ENCODE results near the gene PALLD.

The PALLD gene

DNA sequence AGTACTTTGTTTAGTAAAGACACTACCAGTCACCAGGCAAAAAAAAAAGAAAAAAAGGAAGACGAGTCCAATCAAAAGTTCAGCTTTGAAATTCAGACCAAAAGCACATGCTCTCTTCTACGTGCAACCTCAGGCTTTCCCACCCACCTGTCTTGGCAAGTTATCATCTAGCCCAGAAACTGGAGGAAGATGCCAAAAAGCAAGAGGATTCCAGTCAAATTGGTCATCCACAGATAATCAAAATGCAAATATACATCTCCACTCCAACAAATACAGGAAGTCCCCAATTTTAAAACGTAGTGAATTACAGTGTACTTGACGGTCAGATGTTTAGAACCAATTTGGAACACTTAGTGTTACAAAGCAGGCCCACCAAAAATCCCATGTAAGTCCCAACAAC is 96.5 kb downstream of the PALLD start:
- Mint-ChIP-seq H3K9me3 (no peaks in the 10 kb centered on the region), H3K4me3 (no peak overlapping the region), H3K27me3 (ENCODE audit: low read depth) (peaks cover 4% of the 10 kb centered on the region), H3K36me3 (ENCODE audit: low read depth) (no peaks in the 10 kb centered on the region), H3K4me1 (ENCODE audit: low read depth) (no peaks in the 10 kb centered on the region), H3K27ac (no peak overlapping the region)

DNA sequence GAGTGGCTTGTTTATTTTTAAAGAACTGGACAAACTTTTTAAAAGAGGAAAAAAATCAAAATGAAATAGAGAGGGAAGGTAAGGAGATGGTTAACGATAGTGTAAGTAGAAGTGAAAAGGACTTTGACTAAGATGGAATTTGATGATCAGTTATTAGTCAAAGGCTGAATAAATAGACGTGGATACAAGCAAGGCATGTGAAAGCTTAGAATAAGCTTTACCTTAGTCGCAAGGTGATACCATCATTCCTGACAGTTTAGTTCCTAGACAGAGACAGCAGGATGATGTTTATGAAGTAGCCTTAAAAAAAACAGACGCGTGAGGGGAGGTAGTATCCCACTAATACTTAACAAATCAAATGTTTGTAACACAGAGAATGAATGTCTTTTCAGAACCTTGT is 97.3 kb downstream of the PALLD start:
- no peaks in the 10 kb centered on the region for H3K9me3 Mint-ChIP-seq
- H3K4me1 Mint-ChIP-seq (ENCODE audit: low read depth): no peaks in the 10 kb centered on the region
- H3K27ac Mint-ChIP-seq: no peak overlapping the region
- peaks cover 4% of the 10 kb centered on the region for H3K27me3 Mint-ChIP-seq (ENCODE audit: low read depth)
- no peaks in the 10 kb centered on the region for H3K36me3 Mint-ChIP-seq (ENCODE audit: low read depth)
- H3K4me3 Mint-ChIP-seq: no peak overlapping the region

DNA sequence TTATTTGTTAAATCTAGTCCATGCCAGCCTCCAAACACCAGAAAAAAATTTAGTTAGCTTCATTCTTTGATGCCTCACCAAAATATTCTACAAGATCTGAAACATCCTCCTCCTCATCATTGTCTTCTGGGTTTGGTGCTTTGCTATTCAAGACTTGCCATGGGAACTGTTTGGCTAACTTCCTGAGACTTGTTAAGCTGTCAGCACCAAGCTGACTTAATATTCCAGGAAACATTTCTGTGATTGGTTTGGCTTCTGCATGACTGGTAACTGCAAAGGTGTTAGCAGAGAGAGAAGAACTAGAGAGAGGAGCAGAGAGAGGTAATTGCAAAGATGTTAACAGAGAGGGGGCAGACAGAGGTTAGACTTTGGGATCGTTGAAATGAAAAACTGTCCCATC is 101.3 kb downstream of the PALLD start:
- Mint-ChIP-seq H3K4me1 (ENCODE audit: low read depth) (no peaks in the 10 kb centered on the region), H3K9me3 (no peaks in the 10 kb centered on the region), H3K27me3 (ENCODE audit: low read depth) (peaks cover 2% of the 10 kb centered on the region), H3K27ac (no peak overlapping the region), H3K4me3 (no peak overlapping the region), H3K36me3 (ENCODE audit: low read depth) (no peaks in the 10 kb centered on the region)

DNA sequence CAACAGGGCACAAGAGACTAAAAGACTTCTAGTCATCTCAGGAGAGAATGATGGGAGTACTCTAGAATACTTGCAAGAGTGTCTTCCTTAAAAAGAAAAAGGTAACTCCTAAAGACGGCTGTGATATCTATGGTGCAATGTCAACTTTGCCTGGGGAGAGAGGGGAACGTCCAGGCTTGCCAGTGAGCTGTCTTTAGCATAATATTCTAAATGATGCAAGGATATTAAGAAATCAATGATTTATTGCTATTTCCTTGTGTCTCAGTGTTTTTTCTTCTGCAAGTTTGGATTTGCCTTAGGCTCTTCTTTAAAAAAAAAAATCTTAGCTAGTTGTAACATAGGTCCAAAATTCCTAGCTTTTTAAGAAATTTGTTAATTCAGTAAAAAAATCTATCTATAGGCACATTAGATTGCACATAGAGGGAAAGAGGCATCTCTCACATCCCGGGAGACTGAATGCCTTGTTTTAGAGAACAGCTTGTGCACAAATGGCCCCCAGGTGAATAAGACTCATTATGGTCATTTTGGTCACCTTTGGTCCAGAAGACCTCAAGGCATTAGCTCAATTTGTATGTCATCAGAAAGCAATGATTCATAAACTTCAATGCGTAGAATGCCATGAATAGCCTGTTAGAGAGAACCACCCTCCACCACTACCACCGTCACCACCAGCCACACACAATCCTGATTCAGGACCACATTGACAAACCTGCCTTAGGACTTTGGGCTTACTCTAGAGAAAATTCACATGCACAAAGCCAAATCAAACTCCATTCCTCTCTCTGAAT is 104.1 kb downstream of the PALLD start:
- H3K4me3 Mint-ChIP-seq: no peak overlapping the region
- H3K27ac Mint-ChIP-seq: no peak overlapping the region
- H3K9me3 Mint-ChIP-seq: no peaks in the 10 kb centered on the region

DNA sequence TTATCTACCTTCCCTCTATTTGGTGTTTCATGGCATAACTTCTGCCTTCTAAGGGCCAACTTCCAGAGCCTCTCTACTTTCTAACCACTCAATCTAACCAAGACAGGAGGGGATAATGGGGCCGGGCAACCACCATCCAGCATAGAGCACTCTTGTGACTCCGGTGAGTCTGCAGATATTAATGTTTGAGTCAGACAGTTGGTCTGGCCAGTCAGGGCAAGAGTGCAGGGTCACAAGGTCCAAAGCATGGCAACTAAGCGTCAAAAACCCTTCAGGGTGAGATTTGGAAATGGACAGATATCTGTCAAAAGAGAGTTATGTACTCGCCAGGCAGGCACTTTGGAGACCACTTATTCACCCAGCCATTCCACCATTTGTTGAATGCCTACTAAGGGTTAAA is 105.0 kb downstream of the PALLD start:
- no peaks in the 10 kb centered on the region for H3K4me1 Mint-ChIP-seq (ENCODE audit: low read depth)
- no peaks in the 10 kb centered on the region for H3K27me3 Mint-ChIP-seq (ENCODE audit: low read depth)
- no peak overlapping the region for H3K27ac Mint-ChIP-seq
- no peaks in the 10 kb centered on the region for H3K9me3 Mint-ChIP-seq
- no peaks in the 10 kb centered on the region for H3K36me3 Mint-ChIP-seq (ENCODE audit: low read depth)
- no peak overlapping the region for H3K4me3 Mint-ChIP-seq

More for the DNA sequence above, 104.1 kb downstream of the PALLD start:
- no peaks in the 10 kb centered on the region for H3K36me3 Mint-ChIP-seq (ENCODE audit: low read depth)
- H3K4me1 Mint-ChIP-seq (ENCODE audit: low read depth): no peaks in the 10 kb centered on the region
- no peaks in the 10 kb centered on the region for H3K27me3 Mint-ChIP-seq (ENCODE audit: low read depth)

DNA sequence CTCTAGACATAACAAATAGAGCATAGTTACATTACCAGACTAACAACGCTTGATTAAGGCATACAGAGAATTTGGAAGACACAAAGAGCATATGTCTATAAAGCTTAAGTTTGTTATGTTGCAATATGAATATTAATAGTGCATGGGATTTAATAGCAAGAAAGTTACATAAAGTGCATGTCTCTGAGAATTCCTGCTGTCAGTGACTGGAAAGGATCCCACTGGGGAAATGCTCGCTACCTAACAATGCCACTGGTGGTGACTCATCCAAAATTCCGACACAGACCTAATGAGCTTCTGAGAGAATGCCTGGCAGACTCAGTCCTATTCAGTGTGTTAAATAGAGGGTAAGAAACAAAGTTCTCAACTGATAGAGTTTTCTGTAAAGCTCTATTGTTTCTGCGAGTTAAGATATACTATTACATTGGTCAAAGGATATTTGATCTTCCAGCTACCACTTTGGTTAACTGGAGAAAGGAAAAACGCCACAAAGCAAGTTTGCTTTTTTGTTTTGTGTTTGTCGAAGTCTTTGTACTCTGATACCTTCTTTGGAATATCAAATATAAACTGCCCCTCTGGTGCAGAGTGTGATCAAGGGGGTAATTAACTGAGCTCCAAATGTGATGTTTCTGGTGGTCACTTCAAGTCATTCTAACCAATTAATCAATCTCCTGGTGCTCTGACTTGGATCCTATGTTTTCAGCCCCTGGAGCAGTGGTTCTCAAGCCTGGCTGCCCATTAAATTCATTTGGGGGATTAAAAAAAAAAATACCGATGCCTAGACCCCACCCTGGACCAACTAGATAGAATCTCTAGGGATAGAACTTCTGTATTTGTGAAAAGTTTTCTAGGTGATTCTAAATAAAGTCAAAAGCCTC is 107.9 kb downstream of the PALLD start:
- Mint-ChIP-seq H3K27me3 (ENCODE audit: low read depth) (no peaks in the 10 kb centered on the region), H3K4me3 (no peak overlapping the region), H3K36me3 (ENCODE audit: low read depth) (no peaks in the 10 kb centered on the region), H3K9me3 (no peaks in the 10 kb centered on the region), H3K27ac (no peak overlapping the region), H3K4me1 (ENCODE audit: low read depth) (no peaks in the 10 kb centered on the region)

DNA sequence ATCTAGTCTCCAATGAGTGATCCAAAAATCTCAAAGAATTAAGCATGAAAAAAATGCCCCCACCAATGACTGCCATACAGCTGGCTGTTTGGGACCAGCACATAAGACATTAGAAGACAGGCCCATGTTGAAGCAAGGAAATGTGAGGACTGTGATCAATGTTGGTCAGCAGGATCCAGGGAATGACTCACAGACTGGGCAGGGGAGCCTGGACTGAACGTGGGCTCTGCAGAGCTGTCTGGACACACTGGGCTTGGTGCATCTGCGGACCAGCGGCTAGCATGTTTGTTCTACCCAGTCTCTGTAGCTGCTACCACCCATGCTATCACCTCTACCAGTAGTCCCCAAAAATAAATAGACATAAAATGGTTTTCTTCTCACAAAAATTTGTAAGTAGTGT is 108.6 kb downstream of the PALLD start:
- no peaks in the 10 kb centered on the region for H3K36me3 Mint-ChIP-seq (ENCODE audit: low read depth)
- H3K27me3 Mint-ChIP-seq (ENCODE audit: low read depth): peaks cover under 1% of the 10 kb centered on the region
- H3K9me3 Mint-ChIP-seq: no peaks in the 10 kb centered on the region
- no peak overlapping the region for H3K27ac Mint-ChIP-seq
- H3K4me3 Mint-ChIP-seq: no peak overlapping the region
- no peaks in the 10 kb centered on the region for H3K4me1 Mint-ChIP-seq (ENCODE audit: low read depth)

DNA sequence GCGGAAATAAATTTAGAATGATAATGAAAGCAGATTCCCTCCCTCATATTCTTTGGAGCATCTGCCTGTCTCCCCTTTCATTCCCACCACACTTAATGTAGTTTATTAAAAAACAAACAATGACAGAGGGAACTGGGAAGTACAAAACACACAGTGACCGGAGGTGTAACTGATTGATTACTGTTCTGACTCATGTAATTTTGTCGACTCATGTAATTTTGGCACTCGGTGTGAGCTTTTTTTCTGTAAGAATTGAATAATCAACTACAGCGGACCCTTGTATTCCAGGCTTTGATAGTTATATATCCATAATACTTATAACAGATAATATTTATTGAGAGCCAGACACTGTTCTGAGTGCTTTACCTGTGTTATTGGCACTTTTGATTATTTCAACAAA is 110.4 kb downstream of the PALLD start:
- H3K27ac Mint-ChIP-seq: no peak overlapping the region
- peaks cover 11% of the 10 kb centered on the region for H3K27me3 Mint-ChIP-seq (ENCODE audit: low read depth)
- no peaks in the 10 kb centered on the region for H3K9me3 Mint-ChIP-seq
- H3K4me1 Mint-ChIP-seq (ENCODE audit: low read depth): no peaks in the 10 kb centered on the region
- no peaks in the 10 kb centered on the region for H3K36me3 Mint-ChIP-seq (ENCODE audit: low read depth)
- H3K4me3 Mint-ChIP-seq: no peak overlapping the region

DNA sequence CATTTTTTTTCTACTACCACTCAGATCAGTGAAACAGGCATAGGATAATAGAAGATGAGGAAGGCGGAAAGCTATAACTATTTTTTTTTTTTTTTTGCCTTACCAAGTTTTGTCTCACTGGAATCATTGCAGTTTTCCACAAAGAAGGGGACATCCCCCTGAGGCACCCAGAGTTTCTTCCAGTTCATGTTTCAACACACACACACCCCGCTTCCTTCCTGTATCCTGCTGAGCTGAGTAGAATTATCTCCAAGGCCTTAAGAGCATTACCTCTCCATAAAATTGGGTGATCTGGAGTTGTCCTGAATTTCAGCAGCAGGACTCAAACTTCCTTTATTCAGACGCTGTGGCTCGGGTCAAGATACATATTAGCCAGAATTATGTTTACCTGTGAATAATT is 111.9 kb downstream of the PALLD start:
- no peaks in the 10 kb centered on the region for H3K9me3 Mint-ChIP-seq
- H3K27me3 Mint-ChIP-seq (ENCODE audit: low read depth): peaks cover 11% of the 10 kb centered on the region
- no peak overlapping the region for H3K27ac Mint-ChIP-seq
- H3K4me3 Mint-ChIP-seq: no peak overlapping the region
- H3K36me3 Mint-ChIP-seq (ENCODE audit: low read depth): no peaks in the 10 kb centered on the region
- no peaks in the 10 kb centered on the region for H3K4me1 Mint-ChIP-seq (ENCODE audit: low read depth)

DNA sequence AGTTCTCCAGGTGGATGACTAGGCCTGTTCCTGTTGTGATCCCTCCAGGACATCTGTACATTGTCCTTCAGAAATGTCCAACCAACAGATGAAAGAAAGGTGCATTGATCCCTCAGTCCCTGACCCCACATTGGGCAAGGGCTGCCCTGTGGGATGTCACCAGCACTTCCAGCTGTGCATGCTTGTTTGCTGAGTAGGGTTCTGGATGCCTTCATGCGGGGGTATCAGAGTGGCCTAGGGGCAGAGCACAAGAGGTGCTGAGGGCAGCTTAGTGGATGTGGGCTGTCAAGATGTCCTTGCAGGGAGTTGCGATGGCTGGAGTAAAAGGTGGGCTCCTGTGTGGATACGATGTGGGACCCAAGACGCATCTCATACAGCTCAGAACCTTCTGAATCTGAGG is 112.5 kb downstream of the PALLD start:
- Mint-ChIP-seq H3K4me1 (ENCODE audit: low read depth) (no peaks in the 10 kb centered on the region), H3K27me3 (ENCODE audit: low read depth) (peaks cover 11% of the 10 kb centered on the region), H3K9me3 (no peaks in the 10 kb centered on the region), H3K27ac (no peak overlapping the region), H3K4me3 (no peak overlapping the region), H3K36me3 (ENCODE audit: low read depth) (no peaks in the 10 kb centered on the region)

DNA sequence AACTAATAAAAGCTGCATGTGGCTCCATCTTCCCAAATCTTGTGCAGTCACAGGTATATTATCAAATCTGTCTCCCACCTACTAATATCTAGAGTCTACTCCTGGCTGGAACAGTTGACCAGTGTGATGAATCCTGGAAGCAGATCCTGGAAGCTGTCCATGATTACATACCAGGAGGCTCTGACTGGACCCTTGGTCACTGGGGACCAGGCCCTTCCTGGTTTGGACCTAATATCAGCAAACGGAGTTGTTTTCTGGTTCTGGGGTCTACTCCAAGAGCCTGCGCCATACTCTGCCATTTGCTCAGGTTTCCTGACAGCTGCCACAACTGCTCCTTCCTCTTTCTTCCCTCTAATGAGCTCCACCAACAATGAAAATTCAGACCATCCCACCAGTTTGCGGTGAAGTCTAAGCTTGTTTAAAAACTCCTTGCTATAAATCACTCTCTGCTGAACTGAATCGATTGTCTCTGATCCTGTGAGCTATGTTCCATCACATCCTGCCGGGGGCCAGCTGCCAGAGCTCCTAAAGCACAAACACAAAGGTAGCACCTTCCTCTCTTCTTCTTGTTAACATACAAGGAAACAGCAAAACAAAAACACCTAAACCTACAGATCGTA is 114.2 kb downstream of the PALLD start:
- Mint-ChIP-seq H3K36me3 (ENCODE audit: low read depth) (no peaks in the 10 kb centered on the region), H3K4me3 (no peak overlapping the region), H3K4me1 (ENCODE audit: low read depth) (no peaks in the 10 kb centered on the region), H3K27ac (no peak overlapping the region), H3K9me3 (no peaks in the 10 kb centered on the region), H3K27me3 (ENCODE audit: low read depth) (peaks cover 13% of the 10 kb centered on the region)

DNA sequence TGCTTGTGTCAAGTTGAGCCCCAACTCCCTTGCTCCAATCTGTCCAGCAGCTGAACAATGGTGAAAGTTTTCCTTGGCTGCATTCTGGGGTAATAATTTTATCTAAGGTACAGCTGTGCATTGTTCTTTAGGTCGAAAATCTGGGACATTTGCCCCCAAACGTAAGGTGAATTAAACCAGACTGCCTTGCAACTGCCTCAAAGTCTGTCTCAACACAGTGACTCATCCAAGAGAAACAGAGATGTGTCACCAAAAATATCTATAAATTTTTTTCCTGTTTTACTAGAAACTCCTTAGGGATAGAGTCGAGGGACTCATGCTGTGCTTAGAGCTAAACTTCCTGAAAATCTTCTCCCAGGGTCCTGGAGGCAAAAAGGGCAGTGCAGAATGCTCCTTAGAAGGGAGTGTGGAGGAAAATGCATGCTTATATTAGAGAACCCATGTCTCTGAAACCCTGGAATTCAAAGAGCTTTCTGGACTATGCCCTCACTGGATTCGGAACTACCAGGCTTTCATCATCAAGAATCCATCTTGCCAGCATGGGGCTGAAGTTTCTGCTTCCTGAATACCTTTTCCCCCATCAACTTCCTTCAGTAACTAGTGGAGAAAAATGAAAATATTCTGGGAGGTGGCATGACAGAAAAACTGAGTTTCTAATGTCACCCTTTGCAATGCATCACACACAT is 115.7 kb downstream of the PALLD start:
- H3K4me1 Mint-ChIP-seq (ENCODE audit: low read depth): no peaks in the 10 kb centered on the region
- no peaks in the 10 kb centered on the region for H3K36me3 Mint-ChIP-seq (ENCODE audit: low read depth)
- peaks cover 15% of the 10 kb centered on the region for H3K27me3 Mint-ChIP-seq (ENCODE audit: low read depth)
- no peak overlapping the region for H3K27ac Mint-ChIP-seq
- H3K4me3 Mint-ChIP-seq: no peak overlapping the region
- no peaks in the 10 kb centered on the region for H3K9me3 Mint-ChIP-seq

DNA sequence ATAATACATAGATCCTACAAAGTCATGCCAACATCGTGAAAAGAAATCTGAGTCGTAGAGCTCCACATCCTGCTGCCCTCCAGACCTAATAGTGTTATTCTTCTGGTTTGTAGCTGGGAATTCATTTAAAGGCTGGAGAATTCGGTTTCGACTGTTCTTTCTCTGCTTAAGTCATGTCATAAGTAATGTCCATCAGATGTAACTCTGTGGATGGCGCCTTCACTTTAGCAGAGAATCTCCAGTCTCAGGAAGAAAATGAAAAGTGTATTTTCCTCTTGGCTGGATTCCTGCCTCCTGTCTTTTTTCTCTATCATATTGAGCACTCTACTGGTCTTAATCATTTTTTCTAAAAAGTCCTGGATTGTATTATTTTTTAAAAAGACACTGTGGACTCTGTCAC is 117.0 kb downstream of the PALLD start:
- Mint-ChIP-seq H3K9me3 (no peaks in the 10 kb centered on the region), H3K4me3 (no peak overlapping the region), H3K27me3 (ENCODE audit: low read depth) (peaks cover 16% of the 10 kb centered on the region), H3K36me3 (ENCODE audit: low read depth) (no peaks in the 10 kb centered on the region), H3K4me1 (ENCODE audit: low read depth) (no peaks in the 10 kb centered on the region), H3K27ac (no peak overlapping the region)

DNA sequence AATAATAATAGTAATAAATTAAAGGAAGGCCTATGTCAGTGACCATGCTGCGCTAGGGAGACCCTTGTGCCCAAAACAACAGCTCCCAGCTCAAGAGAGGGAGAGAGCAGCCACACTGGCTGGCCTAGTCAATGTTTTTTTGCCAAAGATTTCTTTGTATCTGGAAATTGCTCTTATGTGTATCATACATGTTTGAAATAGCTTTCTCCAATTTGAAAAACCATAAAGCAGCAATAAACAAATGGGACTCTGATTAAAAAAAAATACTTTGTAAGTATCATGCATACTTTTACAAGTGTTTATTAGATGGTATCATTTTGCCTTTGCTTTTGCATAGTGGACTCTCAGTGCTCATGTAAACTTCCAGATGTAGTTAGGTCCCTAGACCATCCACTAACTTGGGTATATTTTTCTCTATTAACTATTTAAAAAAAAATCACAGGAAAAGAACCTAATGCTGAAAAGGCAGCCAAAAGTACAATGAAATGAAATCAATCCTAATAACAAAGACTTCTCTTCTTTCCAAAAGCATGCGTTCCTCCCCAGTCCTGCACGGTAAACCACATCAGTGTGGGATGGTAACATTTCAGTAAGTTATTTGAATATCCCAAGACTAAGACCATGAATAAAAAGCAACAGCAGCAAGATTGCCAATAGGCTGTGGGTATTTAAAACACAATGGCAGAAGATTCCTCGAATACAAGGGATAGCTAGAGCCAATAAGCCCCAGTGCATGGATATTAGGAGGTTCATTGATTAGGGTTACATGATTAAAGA is 117.6 kb downstream of the PALLD start:
- Mint-ChIP-seq H3K9me3 (no peaks in the 10 kb centered on the region), H3K27ac (no peak overlapping the region), H3K27me3 (ENCODE audit: low read depth) (peaks cover 19% of the 10 kb centered on the region), H3K36me3 (ENCODE audit: low read depth) (no peaks in the 10 kb centered on the region), H3K4me1 (ENCODE audit: low read depth) (no peaks in the 10 kb centered on the region), H3K4me3 (no peak overlapping the region)
